NCI-H226 (cell line): Measurements from ENCODE around the gene RNF148.
"Not testable (repeated sequence)": the region's sequence is repeated elsewhere in the genome, so short reads cannot be mapped to it uniquely, and the experiment has no call there.

Experiments
- DNase-seq: peaks from one replicate; pipeline ENCODE4 v3.0.0-alpha.2; 2015

The RNF148 gene

DNA sequence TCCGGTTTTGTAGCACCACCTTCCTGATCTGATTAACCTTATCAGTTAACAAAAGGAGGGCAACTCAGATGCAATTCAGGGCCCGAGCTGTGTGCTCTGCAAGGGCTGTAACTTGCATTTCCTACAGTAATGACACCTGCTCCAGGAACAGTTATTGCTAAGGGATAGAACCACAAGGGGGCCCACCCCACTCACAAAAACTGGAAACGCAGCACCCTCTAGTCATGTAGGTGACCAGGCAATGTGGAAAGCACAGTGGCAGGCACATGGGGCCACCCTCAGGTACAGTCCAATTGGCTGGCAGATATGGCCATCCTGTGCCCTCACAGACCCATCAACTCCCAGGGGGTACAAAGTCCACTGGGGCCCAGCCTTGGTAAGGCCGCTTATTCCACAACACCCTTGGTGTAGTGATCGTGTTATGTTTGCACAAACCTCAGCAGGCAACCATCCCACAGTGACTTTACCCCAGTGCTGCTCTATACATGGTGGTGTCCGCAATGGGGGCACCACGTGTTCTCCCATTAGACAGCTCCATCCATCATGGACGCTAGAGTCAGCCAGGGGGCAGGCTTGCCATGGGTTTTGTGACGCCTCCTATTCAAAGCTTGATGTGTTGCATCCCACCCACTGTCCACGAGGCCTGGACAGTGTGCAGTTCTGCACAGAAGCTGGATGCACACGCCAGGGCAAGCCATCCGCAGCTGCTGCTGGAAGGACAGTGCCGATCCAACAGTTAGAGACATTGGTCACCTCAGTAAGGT lies 13.2 kb downstream of the RNF148 start:
- DNase-seq, result no peak

DNA sequence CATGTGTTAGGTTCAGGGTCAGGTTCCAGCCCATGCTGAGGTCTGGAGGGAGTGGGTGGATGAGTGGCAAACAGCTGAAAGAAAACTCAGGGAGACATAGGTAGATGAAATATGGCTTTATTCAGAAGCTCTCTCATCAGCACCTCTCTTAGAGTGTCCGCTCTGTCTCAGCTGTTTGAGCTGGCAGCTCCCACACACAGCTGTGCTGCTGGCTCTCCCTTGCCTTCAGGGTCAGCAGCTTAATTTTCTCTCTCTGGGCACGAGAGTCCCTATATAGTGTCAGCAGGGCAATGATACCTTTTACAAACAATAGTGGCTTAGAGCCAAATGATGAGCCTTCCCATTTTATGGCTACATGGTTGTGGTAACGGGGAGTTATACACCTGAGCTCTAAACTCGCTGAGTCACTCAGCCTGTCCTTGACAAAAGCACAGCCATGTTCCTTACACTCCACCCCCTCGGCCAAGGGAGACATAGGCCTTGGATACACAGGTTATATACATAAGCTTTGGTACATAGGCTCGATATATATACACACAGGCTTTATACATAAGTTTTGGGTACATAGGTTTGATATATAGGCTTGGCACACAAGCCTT lies 14.2 kb downstream of the RNF148 start:
- DNase-seq, result no peak

DNA sequence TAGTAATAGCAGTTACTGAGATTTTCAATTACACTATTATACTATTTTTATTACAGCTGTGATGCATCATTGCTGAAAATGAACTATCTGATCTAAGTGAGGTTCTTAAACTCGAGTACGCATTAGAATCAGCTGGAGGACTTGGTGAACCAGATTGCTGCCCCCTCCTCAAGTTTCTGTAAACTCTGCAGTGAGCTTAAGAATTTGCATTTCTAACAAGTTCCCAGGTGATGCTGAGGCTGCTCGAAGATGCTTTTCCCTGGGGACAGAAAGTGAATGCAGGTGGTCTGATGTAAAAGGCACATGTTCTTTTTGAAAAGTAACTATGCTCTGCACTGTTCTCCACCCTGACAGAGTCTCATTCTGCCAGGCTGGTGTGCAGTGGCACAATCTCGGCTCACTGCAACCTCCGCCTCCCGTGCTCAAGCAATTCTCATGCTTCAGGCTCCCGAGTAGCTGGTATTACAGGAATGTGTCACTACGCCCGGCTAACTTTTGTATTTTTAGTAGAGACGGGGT lies 16.3 kb downstream of the RNF148 start:
- no peak for DNase-seq

DNA sequence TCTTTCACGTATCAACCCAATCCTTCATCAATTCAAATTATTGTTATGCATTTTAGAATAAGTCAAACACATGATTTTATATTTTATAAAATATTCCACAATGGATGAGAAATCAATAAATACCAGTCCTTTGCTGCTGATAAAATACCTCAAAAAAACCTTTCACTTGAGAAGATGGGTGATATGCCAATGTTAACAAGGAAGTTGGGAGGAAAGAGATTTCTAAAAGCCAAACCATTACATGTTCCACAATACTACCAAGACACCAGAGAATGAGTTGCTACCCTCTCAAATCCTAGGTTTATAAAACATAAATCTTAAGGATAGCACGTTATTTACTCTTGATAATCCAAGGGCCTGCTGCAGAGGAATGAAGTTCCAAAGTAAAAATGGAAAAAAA lies 18.2 kb downstream of the RNF148 start:
- DNase-seq, result no peak

DNA sequence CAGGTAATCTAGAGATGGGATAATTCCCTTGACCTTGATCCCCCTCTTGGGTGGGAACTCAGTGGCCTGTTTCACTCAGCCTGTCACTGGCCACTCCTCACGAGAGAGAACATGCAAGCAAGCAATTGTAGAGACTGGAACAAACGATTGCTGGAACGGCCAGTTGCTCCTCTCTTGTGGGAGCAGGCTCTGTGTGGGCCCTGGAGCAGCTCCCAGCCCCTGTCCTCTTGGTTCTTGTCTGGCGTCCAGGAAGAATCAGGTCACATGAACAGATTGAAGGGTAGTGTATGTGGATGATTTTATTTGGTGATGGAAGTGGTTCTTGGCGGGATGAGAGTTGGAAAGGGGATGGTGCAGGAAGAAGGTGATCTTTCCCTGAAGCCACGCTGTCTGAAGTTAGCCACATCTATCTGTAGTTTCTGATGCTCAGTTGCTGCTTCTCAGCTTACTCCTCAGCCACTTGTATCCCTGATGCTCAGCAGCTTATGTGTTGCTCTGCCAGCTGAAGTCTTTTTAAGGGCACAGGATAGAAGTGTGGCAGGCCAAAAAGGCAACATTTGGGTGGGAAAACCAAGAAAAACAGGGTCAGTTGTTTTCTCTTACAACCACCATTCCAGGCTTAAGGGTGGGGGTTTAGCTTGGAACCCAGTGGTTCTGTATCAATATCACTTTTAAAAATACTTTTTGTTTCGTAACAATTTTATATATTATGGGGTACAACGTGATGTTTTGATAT lies 19.7 kb downstream of the RNF148 start:
- no peak for DNase-seq

DNA sequence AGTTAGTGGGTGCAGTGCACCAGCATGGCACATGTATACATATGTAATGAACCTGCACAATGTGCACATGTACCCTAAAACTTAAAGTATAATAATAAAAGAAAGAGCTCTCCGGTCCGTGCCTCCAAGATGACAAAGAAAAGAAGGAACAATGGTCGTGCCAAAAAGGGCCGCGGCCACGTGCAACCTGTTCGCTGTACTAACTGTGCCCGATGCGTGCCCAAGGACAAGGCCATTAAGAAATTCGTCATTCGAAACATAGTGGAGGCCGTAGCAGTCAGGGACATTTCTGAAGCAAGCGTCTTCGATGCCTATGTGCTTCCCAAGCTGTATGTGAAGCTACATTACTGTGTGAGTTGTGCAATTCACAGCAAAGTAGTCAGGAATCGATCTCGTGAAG lies 21.5 kb downstream of the RNF148 start:
- not testable (repeated sequence) for DNase-seq

DNA sequence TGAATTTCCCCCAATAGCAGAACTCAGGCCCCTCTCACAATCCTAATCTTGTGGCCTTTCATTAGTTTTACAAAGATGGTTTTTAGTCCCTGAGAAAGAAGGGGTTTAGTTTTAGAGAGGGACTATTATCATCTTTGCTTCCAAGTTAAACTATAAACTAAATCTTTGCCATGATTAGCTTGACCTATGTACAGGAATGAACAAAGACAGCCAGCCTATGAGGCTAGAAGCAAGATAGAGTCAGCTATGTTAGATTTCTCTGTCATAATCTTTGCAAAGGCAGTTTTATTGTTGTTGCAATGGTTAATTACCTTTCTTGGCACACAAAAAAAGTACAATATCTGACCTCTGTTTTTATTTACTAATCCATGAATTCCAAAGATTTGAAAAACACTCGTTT lies 22.9 kb downstream of the RNF148 start:
- DNase-seq, result no peak

DNA sequence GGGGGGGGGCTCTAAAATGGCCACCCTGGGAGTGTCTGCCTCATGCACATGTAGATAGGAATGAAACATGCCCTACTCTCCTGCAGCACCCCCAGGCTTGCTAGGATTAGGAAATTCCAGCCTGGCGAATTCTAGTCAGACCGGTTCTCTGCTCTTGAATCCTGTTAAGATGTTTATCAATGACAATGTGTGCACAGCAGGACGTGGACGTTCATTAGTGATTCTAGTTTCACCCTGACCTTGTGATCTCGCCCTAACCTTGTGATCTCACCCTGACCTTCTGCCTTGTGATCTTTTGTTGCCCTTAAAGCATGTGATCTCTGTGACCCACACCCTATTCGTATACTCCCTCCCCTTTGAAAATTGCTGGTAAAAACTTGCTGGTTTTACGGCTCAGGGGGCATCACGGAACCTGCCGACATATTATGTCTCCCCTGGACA lies 23.4 kb downstream of the RNF148 start:
- DNase-seq, result not testable (repeated sequence)

DNA sequence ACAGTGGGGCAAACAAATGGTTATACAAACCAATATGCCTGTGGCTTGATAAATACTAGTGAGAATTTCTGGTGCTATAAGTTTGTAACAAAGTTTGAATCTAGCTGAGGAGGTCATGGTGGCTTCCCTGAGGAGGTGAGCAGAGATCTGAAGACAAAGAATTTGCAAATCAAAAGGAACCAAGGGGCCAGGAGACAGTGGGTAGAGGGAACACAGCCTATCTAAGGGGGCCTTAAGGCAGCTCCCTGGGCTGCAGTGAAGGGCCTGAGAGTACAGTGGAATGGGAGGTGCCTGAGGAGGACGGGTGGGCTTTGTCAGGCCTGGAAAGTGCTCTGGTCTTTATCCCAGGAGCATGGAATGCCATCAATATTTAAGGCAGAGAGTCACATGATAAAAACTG lies 25.6 kb downstream of the RNF148 start:
- DNase-seq, result no peak

DNA sequence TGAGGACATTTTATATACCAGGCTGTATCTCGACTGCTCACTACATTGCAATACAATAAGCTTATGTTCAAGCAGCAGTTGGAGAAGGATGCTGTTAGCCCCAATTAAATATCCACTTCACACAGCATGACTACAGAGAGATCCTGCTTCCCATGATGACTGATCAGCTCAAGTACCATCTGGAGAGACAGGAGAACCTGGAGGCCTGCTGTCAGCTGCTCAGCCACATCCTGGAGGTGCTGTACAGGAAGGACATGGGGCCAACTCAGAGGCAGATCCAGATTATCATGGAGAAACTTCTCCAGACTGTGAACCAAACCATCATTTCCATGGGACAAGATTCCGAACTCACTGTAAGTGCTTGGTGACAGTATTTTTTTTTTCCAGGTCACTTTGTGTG lies 26.3 kb downstream of the RNF148 start:
- no peak for DNase-seq

DNA sequence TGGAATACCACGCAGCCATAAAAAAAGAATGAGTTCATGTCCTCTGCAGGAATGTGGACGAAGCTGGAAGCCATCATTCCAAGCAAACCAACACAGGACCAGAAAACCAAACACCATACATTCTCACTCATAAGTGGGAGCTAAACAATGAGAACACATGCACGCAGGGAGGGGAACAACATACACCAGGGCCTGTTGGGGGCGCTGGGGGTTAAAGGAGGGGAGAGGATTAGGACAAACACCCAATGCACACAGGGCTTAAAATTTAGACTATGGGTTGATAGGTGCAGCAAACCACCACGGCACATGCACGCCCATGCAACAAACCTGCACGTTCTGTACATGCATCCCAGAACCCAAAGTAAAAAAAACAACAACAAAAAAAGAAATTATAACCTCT lies 27.1 kb downstream of the RNF148 start:
- DNase-seq, result no peak

DNA sequence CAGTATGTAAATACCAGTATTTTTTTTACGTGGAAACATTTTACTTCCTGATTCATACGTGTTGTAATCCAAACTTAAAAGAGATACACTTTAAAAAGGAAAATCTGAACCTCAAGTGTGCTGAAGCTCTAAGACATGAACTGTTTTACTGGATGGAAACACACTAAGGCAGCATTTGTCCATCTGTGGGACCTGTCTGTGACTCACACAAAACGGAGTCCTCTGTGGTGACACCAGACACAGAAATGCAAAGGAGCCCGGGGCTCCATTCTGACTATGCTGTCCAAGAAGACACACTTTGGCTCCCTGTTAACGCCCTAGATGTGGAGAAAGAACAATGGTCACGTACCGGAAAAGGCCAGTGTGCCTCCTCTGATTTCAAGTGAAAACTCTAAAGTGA lies 27.7 kb downstream of the RNF148 start:
- DNase-seq, result no peak

DNA sequence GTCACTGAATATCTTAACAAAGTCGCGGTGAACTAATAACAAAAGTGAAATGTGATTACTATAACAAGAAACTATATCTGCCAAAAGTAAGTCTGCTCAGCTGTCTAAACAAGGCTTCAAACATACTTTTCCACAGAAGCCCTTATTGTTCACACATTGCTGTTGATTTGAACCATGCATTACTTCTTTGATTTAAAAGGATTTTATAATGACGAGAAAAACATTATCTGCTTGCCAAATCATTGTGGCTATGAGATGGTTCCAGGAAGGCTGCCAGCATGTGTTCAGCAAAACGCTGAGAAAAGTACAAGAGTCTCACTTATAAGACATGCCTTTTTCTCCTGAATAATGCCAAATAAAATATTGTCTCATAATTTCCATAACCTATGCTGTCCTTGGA lies 28.2 kb downstream of the RNF148 start:
- no peak for DNase-seq

DNA sequence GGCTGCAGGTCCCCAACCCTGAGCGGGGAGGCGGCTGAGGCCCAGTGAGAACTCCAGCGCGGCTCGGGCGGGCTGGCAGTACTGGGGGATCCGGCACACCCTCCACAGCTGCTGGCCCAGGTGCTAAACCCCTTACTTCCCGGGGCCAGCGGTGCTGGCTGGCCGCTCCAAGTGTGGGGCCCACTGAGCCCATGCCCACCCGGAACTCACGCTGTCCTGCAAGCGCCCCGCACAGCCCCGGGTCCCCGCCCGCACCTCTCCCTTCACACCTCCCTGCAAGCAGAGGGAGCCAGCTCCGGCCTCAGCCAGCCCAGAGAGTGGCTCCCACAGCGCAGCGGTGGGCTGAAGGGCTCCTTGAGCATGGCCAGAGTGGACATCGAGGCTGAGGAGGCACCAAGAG lies 28.8 kb downstream of the RNF148 start:
- DNase-seq, result no peak

DNA sequence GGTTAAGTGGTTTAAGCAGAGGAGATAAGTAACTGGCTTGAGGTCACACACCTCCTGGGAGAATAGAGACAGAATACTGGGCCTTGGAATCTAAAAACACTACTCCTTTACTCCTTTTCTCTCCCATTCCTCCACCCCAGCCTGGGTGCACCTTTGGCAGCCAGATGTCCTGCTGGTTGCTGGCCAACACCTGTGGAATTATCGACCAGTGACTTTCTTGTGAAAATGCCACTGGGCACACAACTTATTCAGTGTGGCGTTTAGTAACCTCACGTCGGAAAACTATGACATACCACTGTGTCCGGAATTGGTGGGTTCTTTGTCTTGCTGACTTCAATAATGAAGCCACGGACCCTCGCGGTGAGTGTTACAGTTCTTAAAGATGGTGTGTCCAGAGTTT lies 30.2 kb downstream of the RNF148 start:
- no peak for DNase-seq

DNA sequence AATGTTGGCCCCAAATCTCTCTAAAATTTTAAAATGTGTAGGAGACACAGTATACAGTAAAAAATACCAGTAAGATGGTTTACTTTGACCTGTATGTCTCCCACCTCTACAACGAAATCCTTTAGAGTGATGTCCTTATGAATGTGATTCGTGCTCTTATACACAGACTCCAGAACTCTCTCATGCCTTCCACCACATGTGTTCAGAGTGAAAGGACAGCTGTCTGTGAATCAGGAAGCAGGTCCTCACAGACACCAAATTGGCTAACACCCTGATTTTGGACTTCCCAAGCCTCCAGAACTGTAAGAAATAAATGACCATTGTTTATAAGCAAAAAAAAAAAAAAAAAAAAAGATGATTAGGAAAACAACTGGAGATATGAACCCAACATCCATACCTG lies 39.0 kb downstream of the RNF148 start:
- DNase-seq, result no peak

DNA sequence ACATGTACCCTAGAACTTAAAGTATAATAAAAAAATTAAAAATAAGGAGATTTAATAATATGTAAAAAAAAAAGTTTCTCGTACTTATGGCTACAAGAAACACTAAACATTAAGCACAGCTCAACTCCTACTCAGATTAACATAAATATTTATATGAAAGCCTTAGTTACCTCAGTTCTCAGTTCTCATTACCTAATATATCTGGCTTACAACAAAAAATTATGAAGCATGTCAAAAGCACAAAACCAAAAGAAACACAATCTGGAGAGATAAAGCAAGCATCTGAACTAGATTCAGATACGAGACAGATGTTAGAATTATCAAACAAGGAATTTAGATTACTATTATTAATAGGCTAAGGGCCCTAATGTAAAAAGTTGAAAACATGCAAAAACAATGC lies 43.9 kb downstream of the RNF148 start:
- no peak for DNase-seq

DNA sequence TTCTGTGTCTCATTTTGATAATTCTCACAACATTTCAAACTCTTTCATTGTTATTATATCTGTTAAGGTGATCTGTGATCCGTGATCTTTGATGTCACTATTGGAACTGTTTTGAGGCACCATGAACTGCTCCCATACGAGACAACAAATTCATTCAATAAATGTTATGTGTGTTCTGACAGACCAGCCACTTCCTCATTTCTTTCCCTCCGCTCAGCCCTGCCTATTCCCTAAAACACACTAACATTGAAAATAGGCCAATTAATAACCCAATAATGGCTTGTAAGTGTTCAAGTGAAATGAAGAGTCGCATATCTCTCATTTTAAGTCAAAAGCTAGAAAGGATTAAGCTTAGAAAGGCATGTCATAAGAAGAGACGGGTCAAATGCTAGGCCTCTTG lies 49.0 kb downstream of the RNF148 start:
- no peak for DNase-seq

DNA sequence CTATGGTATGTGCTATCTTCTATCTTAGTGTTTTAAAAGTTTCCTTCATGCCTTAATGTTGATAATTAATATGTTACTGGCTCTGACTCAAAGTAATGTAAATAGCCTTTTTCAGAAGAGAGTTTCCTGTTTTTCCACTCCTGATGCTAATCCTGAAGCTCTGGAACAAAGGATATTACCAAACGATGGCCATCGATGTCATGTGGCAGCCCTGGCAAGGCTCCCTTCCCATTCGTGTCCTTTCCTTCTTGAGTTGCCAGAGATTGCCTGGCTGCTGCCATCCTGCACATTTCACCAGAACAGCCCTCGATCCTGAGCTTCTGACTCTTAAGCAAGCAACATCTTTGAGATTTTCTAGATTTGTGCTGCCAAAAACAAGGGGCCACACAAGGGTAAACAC lies 49.8 kb downstream of the RNF148 start:
- DNase-seq, result no peak
